Stimulated activated CD4-positive, alpha-beta T cell treated with anti-CD3 and anti-CD28 coated beads, Interleukin-1b, Interleukin-23, amount 100 ng/mL, for 48 hours (primary cell): Measurements from ENCODE around the gene STARD10.
"Not testable (repeated sequence)": the region's sequence is repeated elsewhere in the genome, so short reads cannot be mapped to it uniquely, and the experiment has no call there.

Source experiments
- DNase-seq: peaks from one replicate; pipeline ENCODE4 v3.0.0-alpha.2; 2020

Gene STARD10

GRCh38 chr11:72793425-72794367 is at the start of gene STARD10:
Gene STARD10, minus strand, starts transcription at chr11:72794047. Its CDS starts 12,866 bp downstream, at chr11:72781181.
- peak; percentile 91 for DNase-seq

GRCh38 chr11:72842653-72843330 is 48.9 kb upstream of the STARD10 start:
- DNase-seq, result no peak

GRCh38 chr11:72842126-72842525 is 48.3 kb upstream of the STARD10 start:
- no peak for DNase-seq

GRCh38 chr11:72841397-72841796 is 47.5 kb upstream of the STARD10 start:
- DNase-seq, result no peak

GRCh38 chr11:72840780-72841179 is 46.9 kb upstream of the STARD10 start:
- DNase-seq, result no peak

GRCh38 chr11:72838691-72839305 is 45.0 kb upstream of the STARD10 start:
- no peak for DNase-seq

GRCh38 chr11:72836111-72836510 is 42.3 kb upstream of the STARD10 start:
- DNase-seq, result no peak

- no peak for DNase-seq
These were observed 41.1 kb upstream of the STARD10 start for GRCh38 chr11:72834905-72835304.

GRCh38 chr11:72833811-72834493 is 40.1 kb upstream of the STARD10 start:
- no peak for DNase-seq

- no peak for DNase-seq
These were observed 39.4 kb upstream of the STARD10 start for GRCh38 chr11:72833083-72833733.

GRCh38 chr11:72832301-72833082 is 38.6 kb upstream of the STARD10 start:
- no peak for DNase-seq

- peak; percentile 56 for DNase-seq
These were observed 37.9 kb upstream of the STARD10 start for GRCh38 chr11:72831521-72832300.

GRCh38 chr11:72829884-72830533 is 36.2 kb upstream of the STARD10 start:
- DNase-seq, result no peak

- no peak for DNase-seq
These were observed 35.3 kb upstream of the STARD10 start for GRCh38 chr11:72829178-72829577.

GRCh38 chr11:72828692-72829101 is 34.9 kb upstream of the STARD10 start:
- DNase-seq, result no peak

- no peak for DNase-seq
These were observed 34.3 kb upstream of the STARD10 start for GRCh38 chr11:72828081-72828567.

GRCh38 chr11:72827656-72828055 is 33.8 kb upstream of the STARD10 start:
- DNase-seq, result not testable (repeated sequence)

GRCh38 chr11:72826942-72827480 is 33.2 kb upstream of the STARD10 start:
- no peak for DNase-seq

GRCh38 chr11:72826191-72826941 is 32.5 kb upstream of the STARD10 start:
- DNase-seq, result no peak
